Measurements from ENCODE around the gene RBMX.

GRCh38 chrX:136865270-136866158 is 15.0 kb downstream of the RBMX start:
- TF ChIP-seq USF1 (CRISPR knock-in tag; IDR thresholded peaks at IDR 0.05) (no peak), ZNF416 (CRISPR knock-in tag; IDR thresholded peaks at IDR 0.05) (no peak), ZNF423 (CRISPR knock-in tag; IDR thresholded peaks at IDR 0.05) (no peak), ATF2 (CRISPR knock-in tag; IDR thresholded peaks at IDR 0.05; ENCODE audit: borderline replicate concordance, low read depth) (no peak), TP53 (CRISPR knock-in tag; IDR thresholded peaks at IDR 0.05) (no peak), TCF7 (CRISPR knock-in tag; IDR thresholded peaks at IDR 0.05; ENCODE audit: low read depth) (no peak), SP1 (CRISPR knock-in tag; conservative IDR thresholded peaks at IDR 0.05) (no peak)
- TF ChIP-seq, protein P1, sequence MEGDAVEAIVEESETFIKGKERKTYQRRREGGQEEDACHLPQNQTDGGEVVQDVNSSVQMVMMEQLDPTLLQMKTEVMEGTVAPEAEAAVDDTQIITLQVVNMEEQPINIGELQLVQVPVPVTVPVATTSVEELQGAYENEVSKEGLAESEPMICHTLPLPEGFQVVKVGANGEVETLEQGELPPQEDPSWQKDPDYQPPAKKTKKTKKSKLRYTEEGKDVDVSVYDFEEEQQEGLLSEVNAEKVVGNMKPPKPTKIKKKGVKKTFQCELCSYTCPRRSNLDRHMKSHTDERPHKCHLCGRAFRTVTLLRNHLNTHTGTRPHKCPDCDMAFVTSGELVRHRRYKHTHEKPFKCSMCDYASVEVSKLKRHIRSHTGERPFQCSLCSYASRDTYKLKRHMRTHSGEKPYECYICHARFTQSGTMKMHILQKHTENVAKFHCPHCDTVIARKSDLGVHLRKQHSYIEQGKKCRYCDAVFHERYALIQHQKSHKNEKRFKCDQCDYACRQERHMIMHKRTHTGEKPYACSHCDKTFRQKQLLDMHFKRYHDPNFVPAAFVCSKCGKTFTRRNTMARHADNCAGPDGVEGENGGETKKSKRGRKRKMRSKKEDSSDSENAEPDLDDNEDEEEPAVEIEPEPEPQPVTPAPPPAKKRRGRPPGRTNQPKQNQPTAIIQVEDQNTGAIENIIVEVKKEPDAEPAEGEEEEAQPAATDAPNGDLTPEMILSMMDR (IDR thresholded peaks at IDR 0.05): no peak
- TF ChIP-seq, protein P2, sequence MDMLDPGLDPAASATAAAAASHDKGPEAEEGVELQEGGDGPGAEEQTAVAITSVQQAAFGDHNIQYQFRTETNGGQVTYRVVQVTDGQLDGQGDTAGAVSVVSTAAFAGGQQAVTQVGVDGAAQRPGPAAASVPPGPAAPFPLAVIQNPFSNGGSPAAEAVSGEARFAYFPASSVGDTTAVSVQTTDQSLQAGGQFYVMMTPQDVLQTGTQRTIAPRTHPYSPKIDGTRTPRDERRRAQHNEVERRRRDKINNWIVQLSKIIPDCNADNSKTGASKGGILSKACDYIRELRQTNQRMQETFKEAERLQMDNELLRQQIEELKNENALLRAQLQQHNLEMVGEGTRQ (CRISPR knock-in tag; IDR thresholded peaks at IDR 0.05): no peak
